NCI-H345 treated with DMSO at 0.1 percent for 48 hours (cell line): ENCODE data around the gene KIFAP3.
A peak's percentile ranks its signal among the peaks of the same experiment; 100 is the strongest.
"Not testable (repeated sequence)": the region's sequence is repeated elsewhere in the genome, so short reads cannot be mapped to it uniquely, and the experiment has no call there.

Experiments
- DNase-seq: peaks from one replicate; lab custom pipeline; 2025; ENCODE audit not compliant: unreplicated experiment; lab: John Stamatoyannopoulos, UW

KIFAP3 gene

DNA sequence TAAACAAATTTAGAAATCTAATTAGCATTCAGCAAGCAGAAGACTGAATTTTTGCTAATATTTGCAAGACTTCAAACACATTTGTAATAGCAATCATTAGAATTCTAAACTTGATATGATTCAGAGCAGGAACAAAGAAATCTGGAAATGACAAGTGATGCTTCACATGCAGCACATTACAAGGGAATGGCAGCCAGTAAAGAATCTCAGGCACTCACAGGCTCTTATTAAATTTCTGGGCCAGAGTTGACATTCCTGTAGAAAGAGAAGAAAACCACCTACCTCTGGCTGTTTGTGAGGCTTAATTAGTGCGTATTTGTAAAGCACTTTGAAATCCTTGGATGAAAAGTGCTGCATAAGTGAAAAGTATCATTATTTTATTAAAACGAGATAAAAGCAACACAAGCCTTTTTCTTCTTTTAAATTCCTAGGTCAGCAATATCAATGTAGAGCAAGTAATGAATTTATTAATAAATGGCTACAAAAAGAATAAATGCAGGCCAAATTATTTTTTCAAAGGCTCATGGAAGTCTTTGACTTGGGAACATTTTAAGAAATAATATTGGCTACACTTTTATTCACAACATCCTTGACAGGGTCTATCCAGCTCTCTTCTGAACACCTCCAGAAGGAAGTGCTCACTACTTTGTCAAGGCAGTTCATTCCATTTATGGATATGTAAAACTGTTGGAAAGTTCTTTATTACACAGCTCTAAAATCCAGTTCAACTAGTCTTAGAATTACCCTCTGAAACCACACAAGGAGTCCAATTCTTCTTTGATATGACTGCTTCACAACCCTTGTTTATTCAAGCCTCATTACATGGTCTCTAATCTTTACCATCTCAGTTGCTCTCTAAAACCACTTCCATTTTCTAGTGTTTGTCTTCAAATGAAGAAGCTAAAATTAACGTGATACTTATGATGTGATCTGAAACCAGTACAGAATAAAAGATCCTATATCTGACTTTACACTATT, 148.7 kb downstream of the KIFAP3 start:
- no peak for DNase-seq

DNA sequence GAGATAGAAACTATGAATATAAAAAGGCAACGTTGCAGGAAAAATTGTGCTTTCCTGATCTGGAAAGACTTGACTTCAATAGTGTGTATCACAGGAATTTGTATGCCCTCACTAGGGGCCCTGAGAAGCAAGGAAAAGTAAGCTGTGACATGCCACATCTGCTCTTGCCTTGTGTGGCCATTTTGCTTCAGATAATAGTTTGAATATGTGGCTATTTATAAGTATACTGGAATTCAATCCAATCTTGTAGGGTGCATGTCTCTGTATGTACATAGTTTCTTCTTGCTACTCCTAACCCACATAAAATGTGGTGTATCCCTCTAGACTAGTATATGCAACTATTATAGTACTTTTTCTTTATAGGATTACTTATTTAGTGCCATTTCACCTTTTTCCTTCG, 149.7 kb downstream of the KIFAP3 start:
- no peak for DNase-seq

GRCh38 chr1:169924063-169924462, 150.4 kb downstream of the KIFAP3 start:
- no peak for DNase-seq

DNA sequence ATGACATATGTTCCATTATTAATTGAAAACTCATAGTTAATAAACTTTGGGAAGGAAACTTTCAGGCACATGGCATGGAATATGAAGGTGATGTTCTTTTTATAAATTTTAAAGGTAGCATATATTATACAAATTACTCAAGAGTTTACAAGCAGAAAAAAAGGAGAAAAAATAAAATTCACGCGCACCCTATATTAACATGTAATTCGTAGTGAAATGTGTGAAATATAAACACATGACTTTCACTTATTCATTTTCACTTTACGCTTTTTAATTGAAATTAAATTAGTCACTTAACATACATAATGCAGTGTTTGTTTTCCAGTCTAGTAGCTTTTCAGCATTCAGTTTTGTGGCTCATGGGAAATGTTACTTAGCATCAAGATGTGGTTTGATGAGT, 153.4 kb downstream of the KIFAP3 start:
- DNase-seq, result no peak

DNA sequence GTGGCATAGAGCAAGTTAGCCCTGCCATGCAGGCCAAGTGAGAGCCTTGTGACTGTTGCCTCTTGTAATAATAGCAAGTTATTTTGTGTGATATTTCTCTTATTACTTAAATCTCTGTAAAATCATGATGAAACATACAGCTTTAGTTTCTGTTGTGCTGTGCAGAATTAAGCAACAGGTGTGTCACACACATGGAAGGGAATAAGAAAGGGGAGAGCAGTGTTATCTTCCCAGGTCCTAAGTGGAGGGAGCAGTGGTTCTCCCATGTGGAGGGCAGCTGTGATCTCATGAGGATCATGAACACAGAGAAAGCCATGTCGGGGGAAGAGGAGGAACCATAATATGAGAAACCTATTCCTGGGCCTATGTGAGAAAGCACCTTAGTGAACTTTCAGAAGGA, 155.6 kb downstream of the KIFAP3 start:
- DNase-seq, result no peak

DNA sequence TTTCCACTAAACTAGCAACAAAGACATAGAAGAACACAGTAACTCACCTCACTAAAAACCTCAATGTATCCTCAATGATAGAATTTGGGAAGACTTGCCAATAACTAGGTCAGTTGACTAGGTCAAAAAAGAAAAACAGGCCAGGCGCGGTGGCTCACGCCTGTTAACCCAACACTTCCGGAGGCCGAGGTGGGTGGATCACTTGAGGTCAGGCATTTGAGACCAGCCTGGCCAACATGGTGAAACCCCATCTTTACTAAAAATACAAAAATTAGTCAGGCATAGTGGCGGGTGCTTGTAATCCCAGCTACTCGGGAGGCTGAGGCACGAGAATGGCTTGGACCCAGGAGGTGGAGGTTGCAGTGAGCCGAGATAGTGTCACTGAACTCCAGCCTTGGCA, 156.3 kb downstream of the KIFAP3 start:
- DNase-seq, result not testable (repeated sequence)

DNA sequence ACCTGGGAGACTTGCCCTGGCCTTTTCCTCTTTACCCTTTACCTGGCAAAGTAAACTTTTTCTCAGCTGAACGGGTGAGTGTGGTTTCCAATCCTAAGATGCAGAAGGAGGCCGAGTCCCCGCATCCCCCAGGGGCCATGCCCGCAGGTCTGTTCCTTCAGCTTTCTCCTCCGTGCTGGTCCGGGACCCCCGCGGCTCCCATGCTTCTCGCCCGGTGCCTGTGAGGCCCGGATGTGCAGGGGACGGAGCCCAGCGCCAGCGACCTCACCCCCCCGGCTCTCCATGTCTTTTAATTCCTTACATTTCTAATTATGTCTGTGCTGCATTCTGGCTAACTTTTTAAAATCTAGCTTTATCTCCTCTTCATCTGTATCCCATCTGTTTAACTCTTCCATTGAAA, 159.3 kb downstream of the KIFAP3 start:
- DNase-seq, result no peak

- no peak for DNase-seq
Observed at GRCh38 chr1:169914531-169914930, 160.0 kb downstream of the KIFAP3 start.

DNA sequence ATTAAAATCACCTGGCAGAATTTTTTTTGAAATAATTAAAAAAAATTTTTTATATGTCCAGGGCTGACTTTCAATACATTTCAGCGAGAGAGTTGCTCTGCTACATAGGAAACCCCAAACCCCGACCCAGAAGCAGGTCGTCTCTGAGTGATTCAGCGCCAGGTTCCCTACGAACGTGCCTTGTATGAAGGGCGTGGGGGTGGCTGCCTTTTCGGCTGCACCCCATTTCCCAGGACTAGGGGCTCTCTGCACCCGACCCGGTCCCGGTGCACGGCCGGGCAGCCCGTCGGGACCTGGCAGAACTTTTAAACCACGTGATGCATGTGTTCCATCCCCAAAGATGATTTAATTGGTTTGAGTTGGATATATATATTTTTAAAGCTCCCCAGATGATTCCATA, 165.0 kb downstream of the KIFAP3 start:
- no peak for DNase-seq

- DNase-seq, result no peak
Observed at GRCh38 chr1:169906938-169907337, 167.6 kb downstream of the KIFAP3 start.

DNA sequence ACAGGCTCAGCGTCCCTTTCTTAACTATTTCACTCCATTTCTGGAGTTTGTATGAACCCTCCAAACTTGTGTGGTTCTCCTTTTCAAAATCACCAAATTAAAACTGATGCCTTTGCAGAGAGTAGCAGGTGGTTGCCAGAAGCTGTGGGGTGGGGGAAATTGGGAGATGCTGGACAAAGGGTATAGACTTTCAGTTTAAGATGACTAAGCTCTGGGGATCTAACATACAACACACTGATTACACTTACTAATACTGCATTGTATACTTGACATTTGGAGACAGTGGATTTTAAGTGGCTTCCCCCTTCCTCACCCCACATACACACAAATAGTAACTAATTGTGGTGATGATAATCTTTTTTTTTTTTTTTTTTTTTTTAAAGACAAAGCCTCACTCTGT, 169.7 kb downstream of the KIFAP3 start:
- DNase-seq, result no peak

- DNase-seq, result no peak
Observed at GRCh38 chr1:169902751-169903150, 171.7 kb downstream of the KIFAP3 start.

DNA sequence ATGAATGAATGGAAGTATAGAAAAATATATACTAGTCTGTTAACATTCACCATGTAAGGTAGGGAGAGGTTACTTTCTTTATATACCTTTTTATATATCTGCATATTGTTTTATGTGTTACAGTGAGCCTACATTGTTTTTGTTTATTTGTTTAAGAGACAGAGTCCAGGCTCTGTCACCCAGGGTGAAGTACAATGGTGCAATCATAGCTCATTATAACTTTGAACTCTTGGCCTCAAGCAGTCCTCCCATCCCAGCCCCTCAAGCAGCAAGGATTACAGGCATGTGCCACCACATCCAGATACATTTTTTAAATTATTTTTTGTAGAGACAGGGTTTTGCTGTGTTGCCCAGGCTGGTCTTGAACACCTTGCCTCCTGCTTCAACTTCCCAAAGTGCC, 173.4 kb downstream of the KIFAP3 start:
- no peak for DNase-seq

- no peak for DNase-seq
Observed at GRCh38 chr1:169900571-169900970, 173.9 kb downstream of the KIFAP3 start.

- DNase-seq, result no peak
Observed at GRCh38 chr1:169899519-169900217, 174.8 kb downstream of the KIFAP3 start.

DNA sequence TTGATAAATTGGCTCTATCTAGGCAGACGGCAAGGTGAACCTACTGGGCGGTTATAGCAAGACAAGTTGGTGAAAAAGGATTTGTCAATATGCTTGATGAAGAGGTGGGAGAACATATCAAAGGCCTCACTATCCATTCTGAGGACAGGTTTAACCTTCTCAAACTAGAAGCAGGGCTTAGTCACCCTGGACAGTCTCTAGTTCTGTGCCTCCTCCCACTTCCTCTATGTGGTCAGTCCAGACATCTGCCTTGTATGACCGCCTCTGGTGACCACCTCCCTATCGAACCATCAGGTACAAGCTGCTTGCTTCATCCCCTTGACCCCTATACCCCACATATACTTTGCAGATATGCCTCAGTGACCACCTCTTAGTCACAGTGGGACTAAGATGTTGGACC, 178.5 kb downstream of the KIFAP3 start:
- DNase-seq, result no peak

DNA sequence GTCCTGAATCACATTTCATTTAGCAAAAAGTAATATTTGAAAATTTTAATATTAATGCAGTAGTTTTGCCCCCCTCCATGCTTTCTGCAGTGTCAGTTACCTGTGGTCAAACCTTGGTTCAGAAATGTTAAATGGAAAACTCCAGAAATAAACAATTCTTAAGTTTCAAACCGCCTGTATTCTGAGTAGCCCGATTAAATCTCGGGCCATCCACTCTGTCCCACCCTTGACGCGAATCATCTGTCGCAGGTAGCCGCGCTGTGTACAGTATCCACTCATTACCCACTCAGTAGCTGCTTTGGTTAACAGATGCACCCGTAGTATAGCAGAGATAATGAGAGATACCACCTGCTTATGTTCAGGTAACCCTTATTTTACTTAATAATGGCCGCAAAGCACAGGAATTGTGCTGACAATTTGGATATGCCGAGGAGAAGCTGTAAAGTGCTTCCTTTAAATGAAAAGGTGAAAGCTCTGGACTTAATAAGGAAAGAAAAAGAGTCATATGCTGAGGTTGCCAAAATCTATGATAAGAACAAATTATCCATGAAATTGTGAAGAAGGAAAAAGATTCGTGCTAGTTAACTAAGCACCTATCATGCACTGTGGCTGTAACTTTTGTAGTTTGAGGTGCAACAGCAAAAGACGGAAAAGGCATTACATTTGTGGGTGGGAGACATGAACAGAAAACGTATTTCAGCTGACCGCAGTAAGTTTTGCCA, 179.9 kb downstream of the KIFAP3 start:
- DNase-seq, result no peak

GRCh38 chr1:169893645-169894423, 180.7 kb downstream of the KIFAP3 start, which contains the start of gene SCYL3:
Gene SCYL3, minus strand, starts transcription at chr1:169893896. Its CDS starts 5,056 bp downstream, at chr1:169888840.
- peak; percentile 93 for DNase-seq

- DNase-seq, result no peak
Observed at GRCh38 chr1:169892927-169893644, 181.4 kb downstream of the KIFAP3 start.
